ENCODE results near the gene CCND3.

- TF ChIP-seq CTCF (IDR thresholded peaks at IDR 0.05) (no peak), POLR2A (IDR thresholded peaks at IDR 0.05) (no peak)
Measured at GRCh38 chr6:41958022-41958856, 16.6 kb upstream of the CCND3 start.

Measured in esophagus squamous epithelium (tissue), 4 donors.